GM18498 (cell line): ENCODE results near the gene ATP5ME.

Experiments
- ATAC-seq: cut with Tn5 transposase; IDR thresholded peaks from one replicate; pipeline ENCODE4 v1.9.1; 2021; ENCODE audit warnings: mild to moderate bottlenecking, moderate library complexity; ENCODE audit not compliant: unreplicated experiment

ATP5ME gene

DNA sequence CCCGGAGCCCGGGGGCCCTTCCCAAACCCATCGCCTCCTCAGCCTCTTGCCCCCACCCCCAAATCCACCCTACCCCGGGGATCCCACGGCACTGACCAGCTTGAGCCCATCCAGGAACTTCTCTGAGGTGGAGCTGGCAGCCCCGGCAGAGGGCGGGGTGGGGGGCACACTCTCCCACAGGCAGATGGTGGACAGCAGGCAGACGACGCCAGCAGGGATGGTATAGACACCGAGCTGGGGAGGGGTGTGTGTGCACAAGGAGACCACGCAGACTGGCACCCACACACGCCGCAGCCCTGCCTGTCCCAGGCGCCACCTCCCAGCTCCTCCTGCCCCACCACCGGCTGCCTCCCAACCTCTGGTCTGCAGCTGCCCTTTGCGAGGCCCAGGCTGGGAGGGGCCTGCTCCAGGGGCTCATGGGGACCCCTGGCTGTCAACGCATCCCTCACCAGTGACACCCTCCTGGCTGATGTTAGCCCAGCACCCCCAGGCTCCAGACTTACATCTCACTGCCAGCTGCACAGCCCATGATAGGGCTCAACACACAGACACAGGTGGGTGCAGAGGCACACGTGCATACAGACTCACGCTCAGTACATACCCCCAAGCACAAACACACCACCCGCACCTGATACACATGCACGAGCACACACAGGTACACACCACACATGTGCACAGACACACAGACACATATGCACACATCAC is 10.7 kb upstream of the ATP5ME start:
- ATAC-seq: no peak

DNA sequence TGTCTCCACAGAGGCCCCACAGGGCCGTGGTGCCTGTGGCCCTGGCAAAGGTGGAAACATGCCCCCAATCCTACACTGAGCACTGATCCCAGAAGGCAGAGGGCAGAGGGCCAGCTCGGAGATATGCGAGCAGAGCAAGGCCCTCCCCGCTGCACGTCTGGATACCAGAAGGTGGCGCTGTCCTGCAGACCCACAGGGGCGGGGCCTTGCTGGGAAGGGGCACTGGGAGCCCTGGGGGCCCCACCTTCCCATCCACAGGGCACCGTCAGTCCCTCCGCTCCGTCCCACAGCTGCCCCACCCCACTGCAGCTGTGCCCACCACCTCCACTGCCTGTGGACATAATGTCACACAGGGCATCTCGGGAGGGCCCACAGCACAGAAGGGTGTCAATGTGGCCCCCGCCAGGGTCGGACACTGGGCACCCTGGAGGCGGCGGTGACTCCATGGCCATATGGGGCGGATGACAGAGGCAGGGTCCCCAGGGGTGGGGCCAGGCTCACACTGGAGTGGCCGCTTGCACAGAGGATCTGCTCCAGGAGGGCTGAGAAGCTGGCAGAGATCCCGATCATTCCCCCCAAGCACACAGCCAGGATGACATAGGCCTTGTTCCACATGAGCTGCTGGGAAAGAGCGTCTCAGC is 10.0 kb upstream of the ATP5ME start:
- ATAC-seq: no peak

DNA sequence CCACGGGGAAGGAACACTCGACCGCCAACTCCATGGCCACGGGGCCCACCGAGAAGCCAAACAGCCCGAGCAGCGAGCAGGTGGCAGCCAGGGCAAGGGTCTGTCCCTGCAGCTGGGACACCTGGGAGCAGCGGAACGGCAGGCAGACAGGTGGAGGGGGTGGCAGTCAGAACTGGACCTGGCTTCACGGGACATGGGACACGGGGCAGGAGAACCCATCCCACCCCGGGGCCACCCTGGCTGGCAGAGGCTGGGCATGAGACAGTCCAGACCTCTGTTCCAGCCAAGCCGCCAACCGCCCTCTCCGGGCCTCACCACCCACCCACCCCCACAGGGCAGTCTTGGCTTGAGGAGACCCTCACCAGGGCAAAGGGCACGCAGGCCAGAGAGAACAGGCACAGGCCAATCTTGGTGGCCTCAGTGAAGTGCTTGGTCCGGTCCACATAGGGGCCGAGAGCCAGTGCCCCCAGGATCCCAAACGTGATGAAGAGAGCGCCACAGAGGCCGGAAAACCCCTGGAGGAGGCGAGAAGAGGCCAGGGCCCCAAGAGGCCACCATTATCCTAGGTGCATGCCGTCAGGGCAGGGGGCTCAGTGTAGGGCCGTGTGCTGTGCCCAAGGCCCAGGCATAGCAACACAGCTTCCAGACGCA is 9.3 kb upstream of the ATP5ME start:
- ATAC-seq: no peak

DNA sequence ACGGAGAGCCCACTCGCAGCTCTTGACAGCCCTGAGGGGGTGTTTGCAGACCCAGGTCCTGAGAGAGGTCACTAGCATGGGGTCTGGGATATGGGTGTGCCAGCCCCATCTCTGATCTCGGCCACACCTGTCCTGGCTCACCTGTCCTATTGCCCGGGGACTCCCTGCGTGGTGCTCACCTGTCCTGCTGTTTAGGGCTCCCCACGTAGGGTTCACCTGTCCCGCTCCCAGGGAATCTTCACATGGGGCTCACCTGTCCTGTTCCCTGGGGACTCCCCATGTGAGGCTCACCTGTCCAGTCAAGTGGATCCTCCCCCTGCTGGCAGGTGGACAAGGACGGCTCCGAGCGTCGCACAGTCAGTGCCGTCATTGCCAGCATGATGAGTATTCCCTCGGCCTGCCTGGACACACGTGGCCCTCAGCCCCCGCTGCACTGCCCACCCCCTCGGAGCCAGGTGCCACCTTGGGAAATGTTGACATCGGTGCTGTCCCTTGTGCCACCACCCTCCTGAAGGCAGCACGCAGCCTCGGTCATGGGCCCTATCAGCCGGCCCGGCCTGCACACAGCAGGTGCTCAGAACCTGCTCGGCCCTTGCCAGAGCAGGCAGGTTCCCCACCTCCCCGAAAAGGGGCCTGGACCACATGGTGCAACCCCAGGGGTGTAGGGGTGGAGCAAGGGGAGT is 8.6 kb upstream of the ATP5ME start:
- ATAC-seq: no peak

DNA sequence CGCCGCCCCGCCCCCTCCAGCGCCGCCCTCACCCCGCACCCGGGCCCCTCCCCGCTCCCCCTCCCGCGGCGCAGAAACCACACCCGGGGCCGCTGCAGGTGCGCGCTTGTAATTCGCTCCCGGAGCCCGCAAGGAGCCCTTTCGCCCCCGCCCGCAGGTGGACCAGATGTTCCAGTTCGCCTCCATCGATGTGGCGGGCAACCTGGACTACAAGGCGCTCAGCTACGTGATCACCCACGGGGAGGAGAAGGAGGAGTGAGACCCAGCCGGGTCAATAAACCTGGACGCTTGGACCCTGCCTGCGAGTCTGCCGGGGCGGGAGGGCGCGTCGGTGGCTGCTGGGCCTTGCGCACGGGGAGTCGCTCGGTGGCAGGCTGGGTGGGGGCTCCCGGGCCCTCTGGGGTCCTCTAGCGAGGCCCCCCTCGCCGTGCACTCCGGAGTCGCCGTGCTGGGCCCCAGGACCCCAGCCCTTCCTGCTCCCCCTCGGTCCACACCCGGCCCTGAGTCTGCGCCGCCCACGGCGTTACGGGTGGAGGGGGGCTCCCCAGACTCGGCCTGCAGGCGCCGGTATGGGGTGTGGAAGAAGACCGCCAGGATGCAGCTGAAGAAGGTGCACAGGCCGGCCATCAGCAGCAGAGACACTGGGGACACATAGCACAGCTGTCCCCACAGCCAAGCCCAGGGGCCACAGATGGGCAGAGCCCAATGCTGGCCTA is 7.8 kb upstream of the ATP5ME start:
- ATAC-seq: no peak

DNA sequence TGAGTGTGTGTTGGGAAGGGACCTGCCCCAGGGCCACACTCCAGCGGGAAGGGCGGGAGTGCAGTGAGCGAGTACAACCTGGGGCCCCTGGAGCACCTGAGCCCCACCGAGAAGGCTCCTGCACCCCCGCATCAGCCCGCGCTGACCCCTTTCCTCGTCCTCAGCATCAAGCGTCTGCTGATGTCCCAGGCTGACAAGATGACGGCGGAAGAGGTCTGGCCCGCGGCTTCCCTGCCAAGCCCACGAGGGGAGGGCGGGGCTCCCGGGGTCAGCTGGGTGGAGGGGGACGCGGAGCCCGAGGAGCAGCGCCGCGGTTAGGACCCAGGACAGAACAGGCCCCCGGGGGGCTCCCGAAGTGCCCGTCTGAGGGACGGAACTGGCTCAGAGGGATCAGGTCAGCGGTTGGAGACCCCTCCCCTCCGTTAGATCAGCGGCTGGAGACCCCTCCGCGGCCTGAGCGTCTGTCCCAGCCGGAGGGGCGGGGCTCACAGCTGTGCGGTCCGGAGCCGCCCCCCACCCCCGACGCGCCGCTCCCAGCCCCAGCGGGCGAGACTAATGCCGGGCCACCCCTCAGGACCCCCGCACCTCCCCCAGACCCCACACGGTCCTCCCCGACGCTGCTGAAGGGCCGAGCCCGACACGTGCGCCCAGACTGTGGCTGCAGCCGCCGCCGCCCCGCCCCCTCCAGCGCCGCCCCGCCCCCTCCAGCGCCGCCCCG is 7.0 kb upstream of the ATP5ME start:
- ATAC-seq: no peak

DNA sequence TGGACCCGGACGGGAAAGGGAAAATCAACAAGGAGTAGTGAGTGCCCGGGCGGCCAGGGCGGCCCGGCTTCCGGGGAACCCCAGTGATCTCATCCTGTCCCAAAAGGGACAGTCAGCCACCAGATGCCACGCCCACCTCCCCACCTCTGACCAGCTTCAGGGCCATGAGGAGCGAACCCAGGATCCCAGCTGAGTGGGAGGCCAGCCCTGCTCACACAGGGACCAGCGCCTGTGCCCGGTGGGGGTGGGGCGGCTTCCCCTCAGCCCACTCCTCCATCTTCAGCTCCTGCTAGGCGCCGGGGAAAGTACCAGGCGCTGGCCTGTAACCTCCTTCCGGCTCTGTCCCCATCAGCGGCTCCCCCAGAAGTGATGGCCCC is 6.5 kb upstream of the ATP5ME start:
- ATAC-seq: no peak

DNA sequence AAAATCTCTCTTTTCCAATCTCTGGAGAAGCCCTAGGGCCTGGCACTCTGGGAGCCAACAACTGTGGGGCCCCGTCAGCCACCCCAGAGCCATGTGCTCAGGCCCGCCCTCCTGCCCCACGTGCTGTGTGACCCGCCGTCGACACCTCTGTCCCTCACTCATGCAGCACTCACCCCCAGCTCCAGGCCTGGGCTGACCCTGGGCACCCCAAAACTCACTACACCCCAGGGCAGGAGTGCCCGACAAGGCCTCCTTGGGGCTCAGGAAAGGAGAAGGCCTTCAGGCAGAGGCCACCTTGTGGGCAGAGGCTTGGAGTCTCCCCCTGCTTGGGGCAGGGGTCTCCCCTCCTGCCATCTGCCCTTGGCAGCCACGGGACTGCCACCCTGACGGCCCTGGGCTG is 6.0 kb upstream of the ATP5ME start:
- no peak for ATAC-seq

DNA sequence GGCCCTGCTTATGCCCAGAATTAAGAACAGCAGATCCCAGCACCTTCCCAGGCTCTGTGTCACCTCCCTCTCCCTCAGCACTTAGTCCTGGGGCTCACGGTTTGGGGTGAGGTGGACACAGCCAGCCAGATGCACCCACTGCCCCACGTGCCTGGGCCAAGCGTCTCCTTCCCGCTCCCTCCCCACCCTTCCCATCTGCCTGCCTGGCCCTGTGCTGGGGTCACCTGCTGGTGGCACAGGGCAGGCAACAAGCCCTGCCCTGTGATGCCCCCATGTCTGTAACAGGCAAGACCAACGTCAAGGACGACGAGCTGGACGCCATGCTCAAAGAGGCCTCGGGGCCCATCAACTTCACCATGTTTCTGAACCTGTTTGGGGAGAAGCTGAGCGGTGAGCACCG is 5.6 kb upstream of the ATP5ME start:
- no peak for ATAC-seq

DNA sequence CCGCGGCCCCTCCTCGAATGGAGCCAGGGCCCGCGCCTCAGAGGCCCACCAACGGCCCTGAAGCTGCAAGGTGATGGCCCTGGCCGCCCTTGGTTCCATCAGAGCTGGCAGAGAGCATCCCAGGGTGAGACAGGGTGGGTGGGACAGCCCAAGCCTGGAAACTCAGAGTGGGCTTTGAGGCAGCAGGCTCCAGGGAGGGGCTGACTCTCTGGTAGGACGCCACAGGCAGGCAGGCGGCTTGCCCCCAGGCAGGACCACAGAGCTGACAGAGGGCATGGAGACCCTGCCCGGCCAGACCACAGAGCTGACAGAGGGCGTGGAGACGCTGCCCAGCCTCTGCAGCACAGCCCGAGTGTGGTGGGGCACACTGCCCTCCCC is 5.0 kb upstream of the ATP5ME start:
- no peak for ATAC-seq

DNA sequence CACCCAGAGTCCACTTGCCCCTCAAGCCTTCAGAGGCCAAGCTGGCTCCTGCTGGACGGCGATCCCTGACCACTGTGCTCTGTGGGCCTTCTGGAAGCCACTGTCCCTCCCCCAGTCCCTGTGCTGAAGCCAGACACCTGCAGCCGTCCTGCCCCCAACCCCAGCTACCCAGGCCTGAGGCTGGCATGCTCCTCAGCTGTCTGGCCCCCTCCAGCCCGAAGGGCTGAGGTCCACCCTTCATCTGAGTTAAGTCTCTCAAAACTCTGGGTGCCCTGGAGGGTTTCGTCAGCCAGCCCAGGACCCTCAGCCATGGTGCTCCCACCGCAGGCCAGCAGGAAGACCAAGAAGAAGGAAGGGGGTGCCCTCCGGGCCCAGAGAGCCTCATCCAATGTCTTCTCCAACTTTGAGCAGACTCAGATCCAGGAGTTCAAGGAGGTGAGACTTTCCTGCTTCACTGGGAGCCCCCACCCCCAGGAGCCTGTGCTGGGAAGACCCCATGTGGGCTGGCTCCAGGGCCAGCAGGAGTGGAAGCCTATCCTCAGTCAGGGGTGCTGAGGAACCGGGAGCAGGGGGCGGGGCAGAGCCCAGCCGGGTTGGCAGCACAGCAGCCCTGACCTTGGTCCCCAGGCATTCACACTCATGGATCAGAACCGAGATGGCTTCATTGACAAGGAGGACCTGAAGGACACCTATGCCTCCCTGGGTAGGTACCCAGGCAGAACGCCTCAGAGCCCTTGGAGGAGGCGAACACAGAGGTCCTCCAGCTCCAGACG is 4.4 kb upstream of the ATP5ME start:
- ATAC-seq: no peak

DNA sequence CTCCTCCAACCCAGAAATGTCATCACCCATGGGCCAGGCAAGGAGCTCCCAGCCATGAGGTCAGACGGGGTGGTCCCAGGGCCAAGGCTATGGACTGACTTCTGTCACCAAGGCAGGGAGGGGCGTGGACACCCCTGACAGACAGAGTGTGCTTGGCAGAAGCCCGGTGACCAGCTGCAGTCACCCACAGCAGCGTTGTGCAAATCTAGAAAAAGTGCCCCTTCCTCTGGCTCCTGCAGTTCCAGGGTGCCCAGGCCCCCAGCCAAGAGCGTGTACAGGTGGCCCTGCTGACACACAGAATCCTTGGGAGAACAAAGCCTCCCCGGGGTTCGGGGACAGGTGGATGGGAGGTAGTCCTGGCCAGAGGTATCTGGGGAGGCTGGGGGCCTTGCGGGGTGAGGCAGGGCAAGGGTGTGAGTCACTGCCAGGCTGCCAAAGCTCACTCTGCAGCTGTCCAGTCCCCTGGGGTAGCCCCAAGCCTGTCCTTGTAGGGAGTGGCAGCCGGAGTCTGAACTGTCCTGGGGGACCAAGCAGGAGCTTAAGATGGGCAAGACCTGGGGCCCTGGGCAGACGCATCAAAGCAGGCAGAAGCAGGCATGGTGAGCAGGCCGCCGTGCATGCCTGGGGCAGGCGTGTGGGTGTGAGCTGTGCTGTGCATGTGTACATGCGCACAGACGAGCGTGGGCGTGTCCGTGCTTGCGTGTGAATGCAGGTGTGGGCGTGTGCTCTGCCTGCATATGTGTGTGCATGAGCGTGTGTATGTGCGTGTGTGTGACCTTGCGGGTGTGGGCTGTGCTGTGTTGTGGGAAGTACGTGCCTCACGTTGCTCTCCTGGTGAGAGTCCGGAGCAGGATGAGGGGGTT is 3.6 kb upstream of the ATP5ME start:
- no peak for ATAC-seq

DNA sequence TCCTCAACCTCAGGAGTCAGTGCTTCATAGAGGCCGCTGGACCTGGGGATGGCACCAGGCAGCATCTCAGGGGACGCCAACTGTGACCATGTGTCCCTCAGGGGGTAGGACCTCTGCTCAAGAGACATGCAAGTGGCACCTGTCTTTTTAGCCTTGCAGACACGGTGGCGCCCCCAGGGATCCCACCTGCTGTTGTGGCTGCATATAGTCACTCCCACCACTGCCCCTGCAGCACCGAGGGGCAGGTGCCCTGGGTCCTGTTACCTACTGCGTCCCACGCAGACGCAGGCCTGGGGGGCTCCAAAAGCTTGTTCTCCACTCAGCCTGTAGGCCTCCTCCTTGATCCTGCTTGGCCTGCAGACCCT is 2.8 kb upstream of the ATP5ME start:
- ATAC-seq: no peak

DNA sequence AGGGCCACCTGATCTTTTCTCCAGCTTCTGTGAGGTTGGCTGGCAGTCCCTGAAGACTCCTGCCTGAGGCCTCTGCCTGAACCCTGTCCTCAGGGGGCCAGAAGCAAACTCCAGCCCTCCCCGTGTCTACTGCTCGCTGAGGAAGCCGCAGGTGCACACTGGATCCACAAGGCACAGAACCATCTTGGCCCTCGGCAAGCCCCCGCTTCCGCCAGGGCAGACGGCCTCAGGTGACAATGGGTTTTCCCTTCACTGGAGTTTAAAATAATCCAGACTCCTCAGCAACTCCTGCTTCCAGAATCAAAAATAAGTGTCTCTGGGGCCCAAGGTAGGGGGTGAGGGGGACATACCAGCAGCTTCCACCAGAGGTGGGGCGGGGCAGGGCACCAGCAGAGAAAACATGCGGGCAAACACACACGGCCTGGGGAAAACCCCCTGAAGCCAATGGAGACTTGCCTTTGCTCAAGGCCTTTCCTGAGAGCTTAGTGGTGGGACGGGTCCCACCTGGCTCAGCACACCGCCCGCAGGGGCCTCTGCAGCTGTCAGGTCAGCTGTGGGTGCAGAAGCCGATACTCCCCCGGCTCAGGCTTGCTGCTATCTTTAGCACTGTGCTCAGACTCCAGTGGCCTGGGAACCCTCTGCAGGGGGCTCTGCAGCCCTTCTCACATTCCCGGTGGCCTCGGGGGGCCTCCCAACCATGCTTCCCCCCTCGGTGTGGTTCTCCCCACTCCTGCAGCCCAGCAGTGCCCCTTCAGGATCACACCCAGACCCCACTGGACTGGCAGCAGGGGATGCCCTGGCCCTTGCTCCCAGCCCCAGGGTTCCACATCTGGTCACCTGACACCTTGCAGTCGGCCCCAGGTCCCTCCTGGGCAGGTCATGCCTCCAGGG is 2.1 kb upstream of the ATP5ME start:
- ATAC-seq: no peak

DNA sequence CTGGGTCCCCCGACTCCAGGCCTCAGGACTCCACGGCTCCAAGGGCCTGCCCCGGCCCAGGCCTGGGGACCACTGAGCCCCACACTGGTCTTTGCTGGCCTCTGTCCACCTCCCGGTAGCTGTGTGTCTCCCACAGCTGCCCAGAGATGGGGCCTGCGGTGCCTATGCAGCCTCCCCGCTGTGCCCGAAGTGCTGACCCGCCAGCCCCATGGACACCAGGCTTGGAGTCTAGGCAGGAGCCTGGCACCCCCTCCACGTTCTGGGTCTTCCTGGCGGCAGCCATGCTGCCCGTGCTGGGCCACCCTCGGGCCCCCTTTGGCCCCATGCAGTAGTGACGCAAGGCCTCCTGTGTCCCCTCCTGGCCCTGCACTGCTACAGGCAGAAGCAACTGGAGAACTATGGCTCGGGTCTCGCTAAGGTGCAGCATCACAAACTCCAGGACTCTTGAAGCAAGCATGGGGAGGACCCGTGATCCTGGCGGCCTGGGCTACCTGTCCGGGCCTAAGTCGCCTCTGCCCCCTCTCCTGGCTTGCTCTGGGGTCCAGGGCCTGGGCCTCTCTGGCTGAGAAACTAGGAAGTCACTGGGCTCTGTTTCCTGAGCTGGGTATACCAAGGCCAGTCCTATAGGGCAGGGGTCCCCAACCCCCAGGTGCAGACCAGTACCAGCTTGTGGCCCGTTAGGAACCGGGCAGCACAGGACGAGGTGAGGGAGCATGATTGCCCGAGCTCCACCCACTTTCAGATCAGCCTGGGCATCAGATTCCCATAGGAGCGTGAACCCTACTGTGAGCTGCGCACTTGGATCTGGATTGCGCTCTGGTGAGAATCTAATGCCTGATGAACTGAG is 1.2 kb upstream of the ATP5ME start:
- peak; percentile 14 for ATAC-seq

DNA sequence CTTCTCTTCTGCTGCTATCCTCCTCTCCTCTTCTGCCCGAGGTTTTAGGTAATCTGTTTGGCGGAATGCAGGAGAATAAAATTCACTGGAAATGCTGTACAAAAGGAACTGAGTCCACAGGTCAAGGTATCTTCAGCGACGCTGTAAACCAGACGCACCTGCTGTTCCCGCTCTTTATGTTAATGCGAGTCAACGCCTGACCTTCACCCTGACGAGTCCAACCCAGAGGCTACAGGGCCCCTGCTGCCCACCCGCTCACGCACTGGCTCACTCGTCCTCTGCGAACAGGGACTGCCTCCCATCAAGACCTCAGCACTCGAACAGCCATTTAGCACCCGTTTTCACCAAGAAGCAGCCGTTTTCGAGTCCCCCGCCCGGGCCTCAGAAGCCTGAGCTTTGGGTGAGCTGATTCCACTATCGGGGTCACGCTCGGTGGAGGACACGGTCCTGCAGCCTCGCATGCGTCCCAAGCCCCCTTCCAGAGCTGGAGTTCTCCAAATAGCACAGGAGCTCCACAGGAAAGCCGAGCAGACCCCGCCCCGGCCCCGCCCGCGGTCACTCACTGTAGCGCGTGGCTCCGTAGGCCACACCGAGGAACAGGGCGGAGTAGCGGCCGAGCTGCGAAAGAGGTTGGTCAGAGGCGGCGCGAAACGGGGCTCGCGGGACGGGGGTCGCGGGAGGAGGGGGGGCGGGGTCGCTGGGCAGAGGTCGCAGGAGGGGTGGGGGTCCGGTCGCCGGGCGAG is 556 bp downstream of the ATP5ME start:
- no peak for ATAC-seq
